Measurements from ENCODE around the gene MLLT6. TPM values are rescaled to one million over a fixed set of nuclear protein-coding genes. Genes with fewer than 3 reads are reported as not detected.
A peak's percentile ranks its signal among the peaks of the same experiment; 100 is the strongest.

The MLLT6 gene
- total RNA-seq, 4 donors from 2014 or later: 62.7 to 83.6 (median 73.0) TPM

DNA sequence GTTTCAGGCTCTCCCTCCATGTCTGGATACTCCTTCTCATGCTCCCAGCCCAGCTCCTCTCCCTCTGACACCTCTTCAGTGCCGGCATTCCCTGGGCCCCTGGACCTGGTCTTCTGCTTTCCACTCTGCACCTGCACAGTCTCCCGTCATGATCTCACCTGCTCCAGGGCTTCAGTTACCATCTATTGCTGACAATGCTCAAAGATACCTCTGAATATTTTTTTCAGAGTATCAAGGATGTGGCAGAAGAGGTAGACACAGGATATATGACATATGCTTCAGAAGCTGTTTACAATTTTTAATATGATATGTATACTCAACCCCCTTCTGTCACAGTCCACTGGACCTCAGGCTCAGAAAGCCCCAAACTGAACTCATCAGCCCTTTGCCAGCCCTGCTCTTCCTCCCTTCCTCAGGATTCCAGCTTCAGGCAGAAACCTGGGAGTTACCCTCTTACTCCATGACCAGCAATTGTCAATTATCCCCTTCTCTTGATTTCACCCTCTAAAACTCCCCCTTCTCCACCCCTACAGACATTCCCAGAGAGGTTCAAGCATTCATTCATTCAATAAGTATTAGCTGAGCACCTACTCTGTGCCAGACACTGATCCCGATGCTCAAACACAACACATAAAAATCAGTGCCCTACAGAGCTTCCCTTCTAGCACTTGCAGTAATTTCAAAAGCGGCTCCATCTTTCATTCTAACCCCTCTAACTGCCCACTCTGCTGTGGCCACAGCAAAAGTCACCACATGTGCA, 7.8 kb upstream of the MLLT6 start:
- Histone ChIP-seq H3K27me3 (no peaks in the 10 kb centered on the region), H3K4me3 (no peak overlapping the region), H3K9me3 (no peaks in the 10 kb centered on the region), H3K4me1 (peaks cover 22 to 33% (median 29%) of the 10 kb centered on the region in 4 donors), H3K36me3 (no peaks in the 10 kb centered on the region), H3K27ac (replicated peaks in 1 of 4) (no peak overlapping the region)
- 91% methylated on average over 4 of the region's 4 CpGs for WGBS
- TF ChIP-seq, protein P1, sequence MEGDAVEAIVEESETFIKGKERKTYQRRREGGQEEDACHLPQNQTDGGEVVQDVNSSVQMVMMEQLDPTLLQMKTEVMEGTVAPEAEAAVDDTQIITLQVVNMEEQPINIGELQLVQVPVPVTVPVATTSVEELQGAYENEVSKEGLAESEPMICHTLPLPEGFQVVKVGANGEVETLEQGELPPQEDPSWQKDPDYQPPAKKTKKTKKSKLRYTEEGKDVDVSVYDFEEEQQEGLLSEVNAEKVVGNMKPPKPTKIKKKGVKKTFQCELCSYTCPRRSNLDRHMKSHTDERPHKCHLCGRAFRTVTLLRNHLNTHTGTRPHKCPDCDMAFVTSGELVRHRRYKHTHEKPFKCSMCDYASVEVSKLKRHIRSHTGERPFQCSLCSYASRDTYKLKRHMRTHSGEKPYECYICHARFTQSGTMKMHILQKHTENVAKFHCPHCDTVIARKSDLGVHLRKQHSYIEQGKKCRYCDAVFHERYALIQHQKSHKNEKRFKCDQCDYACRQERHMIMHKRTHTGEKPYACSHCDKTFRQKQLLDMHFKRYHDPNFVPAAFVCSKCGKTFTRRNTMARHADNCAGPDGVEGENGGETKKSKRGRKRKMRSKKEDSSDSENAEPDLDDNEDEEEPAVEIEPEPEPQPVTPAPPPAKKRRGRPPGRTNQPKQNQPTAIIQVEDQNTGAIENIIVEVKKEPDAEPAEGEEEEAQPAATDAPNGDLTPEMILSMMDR (IDR thresholded peaks at IDR 0.05): no peak
- TF ChIP-seq POLR2AphosphoS5 (IDR thresholded peaks at IDR 0.05) (no peak), EP300 (IDR thresholded peaks at IDR 0.05) (no peak), POLR2A (IDR thresholded peaks at IDR 0.05; ENCODE audit: low read depth) (no peak)
- DNase-seq (ENCODE audit: extremely low spot score): no peak
- intact Hi-C loops (cut with DNase I): no loop called here

DNA sequence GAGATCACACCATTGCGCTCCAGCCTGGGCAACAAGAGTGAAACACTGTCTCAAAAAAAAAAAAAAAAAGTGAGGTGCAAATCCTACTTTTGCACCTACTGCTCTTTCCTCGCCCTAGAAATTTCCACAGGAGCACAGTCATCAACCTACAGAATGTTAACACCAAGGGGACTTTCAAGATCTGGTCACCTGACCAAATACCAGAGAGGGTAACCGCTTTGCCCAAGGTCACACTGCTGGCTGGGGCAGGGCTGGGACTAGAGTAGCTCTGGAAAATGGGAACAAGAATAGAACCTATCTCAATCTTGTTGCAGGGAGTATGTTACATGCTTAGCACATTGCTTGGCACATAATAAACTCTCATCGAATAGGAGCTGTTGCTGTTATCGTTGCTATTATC, 6.3 kb upstream of the MLLT6 start:
- Histone ChIP-seq H3K27me3 (no peaks in the 10 kb centered on the region), H3K9me3 (no peaks in the 10 kb centered on the region), H3K4me1 (peaks cover 21 to 40% (median 34%) of the 10 kb centered on the region in 4 donors), H3K36me3 (no peaks in the 10 kb centered on the region), H3K27ac (replicated peaks in 1 of 4) (no peak overlapping the region), H3K4me3 (no peak overlapping the region)
- TF ChIP-seq, protein P1 (IDR thresholded peaks at IDR 0.05): no peak
- TF ChIP-seq POLR2AphosphoS5 (IDR thresholded peaks at IDR 0.05): no peak
- TF ChIP-seq POLR2A (IDR thresholded peaks at IDR 0.05; ENCODE audit: low read depth): no peak
- TF ChIP-seq EP300 (IDR thresholded peaks at IDR 0.05): no peak
- intact Hi-C loops (cut with DNase I): no loop called here
- 83% methylated on average over 5 of the region's 5 CpGs for WGBS
- no peak for DNase-seq (ENCODE audit: extremely low spot score)

DNA sequence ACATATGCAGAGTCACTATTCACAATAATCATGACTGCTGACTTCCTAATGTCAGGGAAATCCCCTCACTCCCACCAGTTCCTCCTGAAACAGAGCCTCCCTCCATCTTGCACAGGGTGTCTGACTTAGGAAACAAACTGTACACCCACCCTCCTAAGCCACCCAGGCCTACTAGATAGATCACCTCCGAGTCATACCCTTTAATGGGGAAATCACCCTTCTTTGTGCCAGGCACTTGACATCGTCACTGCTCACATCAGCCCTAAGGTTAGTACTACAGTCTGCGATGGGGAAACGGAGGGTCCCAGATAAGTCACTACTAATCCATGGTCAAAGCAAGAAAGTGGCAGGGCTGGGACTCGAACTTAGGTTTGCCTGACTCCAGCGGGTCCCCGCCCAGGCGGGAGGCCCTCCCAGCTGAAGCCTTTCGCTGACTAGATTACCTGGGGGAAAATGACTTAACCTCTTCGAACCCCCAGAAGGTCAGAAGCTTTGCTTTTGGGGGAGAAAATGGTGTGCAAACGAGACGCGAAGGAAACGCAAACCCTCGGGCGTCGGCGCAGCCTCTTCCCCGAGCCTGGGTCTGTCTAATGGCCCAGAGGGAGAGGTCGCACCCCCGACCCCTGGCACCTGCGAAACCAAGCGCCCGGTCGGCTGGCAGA, 3.4 kb upstream of the MLLT6 start:
- no peaks in the 10 kb centered on the region for H3K9me3 ChIP-seq
- peaks cover 14 to 41% (median 38%) of the 10 kb centered on the region in 4 donors for H3K4me1 ChIP-seq
- no peak for TF ChIP-seq POLR2AphosphoS5 (IDR thresholded peaks at IDR 0.05)
- TF ChIP-seq, protein P1 (IDR thresholded peaks at IDR 0.05): no peak
- no peak for TF ChIP-seq POLR2A (IDR thresholded peaks at IDR 0.05; ENCODE audit: low read depth)
- TF ChIP-seq EP300 (IDR thresholded peaks at IDR 0.05): no peak
- H3K27ac ChIP-seq (replicated peaks in 1 of 4): peak overlapping the region; percentile 94 to 98 (median 96)
- WGBS: 4% methylated on average over 12 of the region's 25 CpGs
- H3K36me3 ChIP-seq: no peaks in the 10 kb centered on the region
- no peak for DNase-seq (ENCODE audit: extremely low spot score)
- H3K27me3 ChIP-seq: no peaks in the 10 kb centered on the region
- H3K4me3 ChIP-seq: peak overlapping the region; percentile 67 to 99 (median 90)
- intact Hi-C loops (cut with DNase I): loop anchor here (5.0 kb wide), 1 partner anchor 46 kb away; the partner anchor contains the start of gene PCGF2

DNA sequence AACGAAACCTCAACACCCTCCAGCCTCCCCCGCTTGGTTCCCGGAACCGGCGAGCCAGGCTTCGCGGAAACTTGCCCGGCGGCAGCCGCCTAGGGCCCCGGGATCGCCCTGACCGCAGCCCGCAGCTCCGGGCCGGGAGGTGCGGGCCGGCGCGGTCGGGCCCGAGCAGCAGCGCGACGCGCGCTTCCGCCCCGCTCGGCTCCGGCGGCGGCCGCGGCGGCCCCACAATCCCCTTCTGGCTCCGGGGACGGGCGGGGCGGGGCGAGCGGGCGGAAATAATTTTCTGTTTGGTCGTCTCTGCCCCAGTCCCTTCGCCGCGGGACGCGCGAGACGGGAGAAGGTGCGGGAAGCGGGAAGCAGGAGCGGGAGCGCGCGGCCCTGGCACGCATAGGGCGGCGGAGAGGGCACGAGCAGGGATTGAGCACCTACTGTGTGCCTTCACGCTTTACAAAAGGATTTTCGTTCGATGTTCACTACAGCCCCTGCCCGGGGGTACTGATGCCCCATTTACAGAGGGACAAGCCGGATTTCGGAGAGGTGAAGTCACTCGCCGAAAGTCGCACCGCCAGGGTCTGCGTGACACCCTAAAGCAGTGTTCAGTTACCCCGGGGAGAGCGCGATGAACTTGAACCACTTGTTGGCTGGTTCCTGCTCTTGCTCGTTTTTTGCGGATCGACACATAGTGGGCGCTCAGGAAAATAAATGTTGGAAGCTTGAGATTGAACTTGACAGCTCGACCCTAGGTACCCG, 2.7 kb upstream of the MLLT6 start:
- WGBS: 20% methylated on average over 1 of the region's 81 CpGs
- peaks cover 21 to 48% (median 45%) of the 10 kb centered on the region in 4 donors for H3K4me1 ChIP-seq
- no peaks in the 10 kb centered on the region for H3K9me3 ChIP-seq
- H3K36me3 ChIP-seq: peaks cover 0 to 4% (median 2%) of the 10 kb centered on the region in 4 donors
- peak; percentile 97 for DNase-seq (ENCODE audit: extremely low spot score)
- intact Hi-C loops (cut with DNase I): loop anchor here (5.0 kb wide), 1 partner anchor 45 kb away; the partner anchor contains the start of gene PCGF2
- peak overlapping the region; percentile 67 to 99 (median 90) for H3K4me3 ChIP-seq
- peak overlapping the region; percentile 94 to 98 (median 96) for H3K27ac ChIP-seq (replicated peaks in 1 of 4)
- no peaks in the 10 kb centered on the region for H3K27me3 ChIP-seq
- TF ChIP-seq POLR2AphosphoS5 (IDR thresholded peaks at IDR 0.05): peak; percentile 87 to 95
- no peak for TF ChIP-seq EP300 (IDR thresholded peaks at IDR 0.05)
- TF ChIP-seq, protein P1 (IDR thresholded peaks at IDR 0.05): peak in 1 of 3 experiments; percentile 21
- peak; percentile 85 for TF ChIP-seq POLR2A (IDR thresholded peaks at IDR 0.05; ENCODE audit: low read depth)

Measured in esophagus muscularis mucosa (tissue), 4 donors.